ENCODE data around the gene GUCD1. TPM values are rescaled to one million over a fixed set of nuclear protein-coding genes. Genes with fewer than 3 reads are reported as not detected.
A peak's percentile ranks its signal among the peaks of the same experiment; 100 is the strongest.

GUCD1 gene
- total RNA-seq, 1 donor from 2014 or later = 193 TPM

DNA sequence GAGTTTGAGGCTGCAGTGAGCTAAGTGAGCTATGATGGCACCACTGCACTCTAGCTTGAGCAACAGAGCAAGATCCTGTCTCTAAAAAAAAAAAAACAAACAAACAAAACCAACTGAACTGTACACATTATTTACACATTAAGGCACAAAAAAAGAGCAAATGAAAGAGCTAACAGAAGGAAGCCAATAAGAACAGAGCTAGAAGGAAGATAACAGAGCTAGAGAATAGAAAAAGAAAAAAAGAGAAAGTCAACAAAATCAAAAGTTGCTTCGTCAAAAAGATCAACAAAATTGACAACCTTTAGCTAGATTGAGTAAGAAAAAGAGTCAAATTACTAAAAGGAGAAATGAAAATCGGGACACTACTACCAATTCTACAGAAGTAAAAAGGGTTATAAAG is 25.0 kb downstream of the GUCD1 start:
- DNase-seq (ENCODE audit: low read depth in 2 of 2) = no peak

DNA sequence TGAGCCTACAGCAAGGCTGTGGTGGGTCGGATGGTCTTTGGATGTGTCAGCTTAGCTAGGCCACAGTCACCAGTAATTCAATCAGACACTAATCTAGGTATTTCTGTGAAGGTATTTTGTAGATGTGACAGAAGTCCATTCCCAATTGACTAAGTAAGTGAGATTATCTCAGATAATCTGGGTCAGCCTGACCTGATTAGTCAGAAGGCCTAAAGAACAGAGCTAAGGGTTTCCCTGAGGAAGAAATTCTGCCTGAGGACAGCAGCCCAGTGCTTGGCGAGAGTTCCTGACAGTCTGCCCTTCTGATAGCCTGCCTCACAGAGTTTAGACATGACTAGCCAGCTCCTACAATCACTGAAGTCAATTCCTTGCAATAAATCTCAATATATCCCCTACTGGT is 28.7 kb downstream of the GUCD1 start:
- no peak for DNase-seq (ENCODE audit: low read depth in 2 of 2)

DNA sequence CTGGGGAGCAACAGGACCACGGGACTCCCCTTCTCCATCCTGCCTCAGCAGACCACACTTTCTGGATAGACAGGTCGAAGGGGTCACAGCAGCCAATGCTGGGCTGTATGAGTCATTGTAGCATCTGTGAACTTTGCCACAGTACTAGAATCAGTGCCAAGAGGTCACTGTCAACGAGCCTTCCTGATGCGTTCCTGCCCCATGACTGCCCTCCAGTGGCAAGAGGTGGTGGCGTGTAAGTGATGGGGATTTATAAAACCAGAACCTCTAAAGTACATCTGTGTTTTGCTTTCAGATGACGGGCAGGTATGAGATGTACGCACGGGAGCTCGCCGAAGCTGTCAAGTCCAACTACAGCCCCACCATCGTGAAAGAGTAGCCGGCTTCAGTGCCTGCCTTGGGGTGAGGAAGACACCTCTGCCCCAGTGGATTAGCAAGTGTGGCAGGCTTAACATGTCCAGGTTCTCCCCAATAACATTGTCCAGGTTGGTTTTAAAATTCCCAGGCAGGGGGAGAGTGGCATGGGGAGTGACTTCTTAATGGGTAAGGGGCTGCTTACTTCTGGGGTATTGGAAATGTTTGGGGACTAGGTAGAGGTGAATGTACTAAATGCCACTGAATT is 29.4 kb downstream of the GUCD1 start:
- DNase-seq (ENCODE audit: low read depth in 2 of 2) = peak; percentile 71 to 77

DNA sequence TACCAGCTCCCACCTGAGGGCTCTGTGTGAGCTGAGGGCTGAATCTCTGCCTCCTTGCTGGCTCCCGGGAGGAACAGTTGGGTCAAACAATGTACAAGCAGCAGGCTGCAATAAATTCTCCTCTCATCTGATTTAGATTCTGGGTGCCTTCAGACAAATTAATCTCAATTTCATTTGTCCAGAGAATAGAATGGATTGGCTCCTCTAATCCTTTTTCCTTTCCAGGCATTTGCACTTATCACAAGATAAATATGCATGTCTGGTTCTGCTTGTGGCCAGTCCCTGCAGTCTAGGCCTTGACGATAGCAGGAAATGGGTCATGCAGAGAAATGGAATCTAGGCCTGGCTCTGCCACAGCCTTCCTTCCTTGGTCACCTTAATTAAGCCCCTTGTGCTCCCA is 31.1 kb downstream of the GUCD1 start:
- DNase-seq (ENCODE audit: low read depth in 2 of 2) = peak in 1 of 2 donors; percentile 22

DNA sequence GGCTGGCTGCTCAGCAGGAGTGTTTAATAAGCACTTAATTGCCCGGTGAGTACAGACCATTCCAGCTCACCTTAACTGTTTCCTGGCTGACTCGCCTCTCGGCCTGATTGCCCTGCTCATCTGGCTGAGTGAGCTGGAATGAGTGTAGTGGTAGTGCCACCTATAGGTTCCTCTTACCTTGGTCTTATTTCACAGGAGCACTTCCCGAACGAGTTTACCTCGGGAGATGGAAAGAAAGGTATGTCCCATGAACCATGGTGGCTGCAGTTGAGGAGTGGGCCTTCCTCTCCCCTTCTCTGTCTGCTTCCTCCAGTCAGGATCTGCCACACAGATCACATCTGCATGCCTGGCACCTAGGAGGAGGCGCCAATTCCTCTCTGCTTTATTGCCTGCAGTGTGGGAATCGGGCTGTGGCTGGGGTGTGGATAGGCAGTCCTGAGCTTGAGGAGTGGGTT is 33.1 kb downstream of the GUCD1 start:
- peak; percentile 67 to 83 for DNase-seq (ENCODE audit: low read depth in 2 of 2)

DNA sequence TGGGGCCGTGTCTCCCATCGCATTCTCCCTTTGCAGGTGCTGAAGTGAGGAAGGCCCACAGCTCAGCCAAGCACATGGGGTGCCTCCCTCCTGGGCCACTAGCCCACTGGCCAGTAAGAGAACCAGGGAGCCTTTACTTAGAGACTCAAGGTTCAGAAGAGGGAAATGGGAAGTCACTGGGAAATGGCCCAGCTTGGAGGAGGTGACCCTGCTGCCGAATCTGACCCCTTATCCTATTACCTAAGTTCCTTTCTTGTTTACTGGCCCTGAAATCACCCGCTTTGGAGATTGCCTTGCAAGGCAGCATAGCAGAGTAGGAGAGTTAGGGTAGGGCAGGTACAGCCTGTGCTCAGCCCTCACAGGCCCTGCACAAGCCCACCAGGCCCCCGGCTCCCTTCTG is 35.4 kb downstream of the GUCD1 start:
- DNase-seq (ENCODE audit: low read depth in 2 of 2) = no peak

DNA sequence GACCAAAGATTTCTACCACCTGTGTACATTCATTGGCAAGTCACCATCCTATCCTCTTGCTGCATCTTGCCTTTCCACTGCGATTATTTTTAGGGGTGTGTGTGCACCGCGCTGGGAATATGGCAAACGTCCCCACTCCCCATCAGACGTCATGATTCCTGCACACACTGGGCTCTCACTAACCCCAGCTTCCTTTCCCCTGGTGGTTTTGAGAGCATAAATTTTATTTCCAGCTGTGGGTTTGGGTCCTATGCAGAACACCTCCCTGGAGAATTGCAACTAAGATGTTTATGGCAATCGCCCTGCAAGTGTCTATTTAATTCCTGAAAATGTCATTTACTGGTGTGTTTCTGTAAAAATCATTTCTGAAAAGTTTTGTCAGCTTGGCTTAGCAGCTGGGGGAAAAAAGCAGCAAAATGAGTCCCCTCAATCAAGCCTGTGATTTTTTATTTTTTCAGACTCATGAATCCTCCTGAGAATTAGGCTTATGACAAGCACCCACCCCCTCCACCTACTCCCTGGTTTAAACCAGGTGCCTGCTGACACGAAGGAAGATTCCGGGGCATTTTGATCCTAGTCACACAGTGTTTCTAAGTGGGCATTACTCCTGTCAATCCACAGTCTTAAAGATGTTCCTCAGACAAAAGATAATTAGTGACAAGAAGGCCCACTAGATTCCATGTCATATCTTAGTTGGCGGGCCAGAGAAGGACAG is 36.0 kb downstream of the GUCD1 start:
- no peak for DNase-seq (ENCODE audit: low read depth in 2 of 2)

DNA sequence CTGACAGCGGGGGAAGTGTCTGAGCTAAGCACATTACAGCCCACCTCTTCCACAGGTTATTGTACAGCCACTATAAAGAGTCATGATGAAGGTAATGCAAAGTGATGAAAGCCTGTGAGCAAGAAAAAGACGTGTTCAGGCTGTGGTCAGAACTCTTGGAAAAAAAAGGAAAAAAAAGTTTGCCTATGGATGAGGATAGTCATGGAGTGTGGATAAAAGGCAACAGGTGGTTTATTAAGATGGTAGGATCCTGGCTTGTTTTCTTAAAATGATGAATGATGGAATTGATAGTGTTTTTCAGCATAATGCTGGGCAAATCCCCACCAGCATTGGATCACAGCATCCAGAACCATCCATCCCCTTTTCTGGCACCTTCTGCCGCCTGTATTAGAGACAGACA is 36.7 kb downstream of the GUCD1 start:
- DNase-seq (ENCODE audit: low read depth in 2 of 2) = no peak

DNA sequence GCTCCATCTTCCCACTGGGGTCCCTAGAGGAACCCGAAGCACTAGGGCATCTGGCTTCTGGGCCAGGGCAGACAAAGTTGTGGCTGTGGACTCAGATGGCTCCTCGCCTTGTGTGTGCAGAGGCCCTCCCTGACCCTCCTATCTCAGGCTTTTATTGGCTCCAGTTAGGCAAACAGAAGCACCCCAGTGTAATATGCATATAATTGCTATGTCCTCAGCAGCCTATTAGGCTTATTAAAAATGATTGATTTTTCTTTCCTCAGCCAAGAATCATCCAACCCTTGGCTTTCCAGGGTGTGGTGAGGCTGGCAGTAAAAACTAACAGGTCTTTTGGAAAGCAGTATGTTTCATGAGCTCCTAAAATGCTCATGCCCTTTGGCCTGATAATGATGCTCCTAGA is 37.5 kb downstream of the GUCD1 start:
- no peak for DNase-seq (ENCODE audit: low read depth in 2 of 2)

DNA sequence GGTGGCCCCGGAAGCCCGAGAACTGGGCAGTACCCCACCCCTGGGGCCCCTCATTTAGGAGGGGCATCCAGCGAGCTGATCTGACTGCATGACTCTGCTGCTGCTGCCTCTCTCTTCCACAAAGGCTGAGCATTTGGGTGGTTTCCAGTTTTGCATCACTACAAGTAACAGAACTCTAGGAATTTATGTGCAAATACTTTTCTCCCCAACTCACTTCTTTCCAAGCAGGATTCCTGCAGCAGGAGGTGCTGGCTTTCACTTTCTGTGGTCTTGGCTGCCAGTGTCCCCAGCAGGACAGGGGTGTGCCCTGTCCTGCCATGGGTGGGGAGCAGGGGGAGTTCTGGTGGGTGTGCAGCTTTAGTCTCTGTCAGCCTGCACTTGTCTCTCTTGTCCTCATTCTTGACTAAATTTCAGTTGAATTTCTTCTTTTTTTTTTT is 38.6 kb downstream of the GUCD1 start:
- DNase-seq (ENCODE audit: low read depth in 2 of 2) = no peak

DNA sequence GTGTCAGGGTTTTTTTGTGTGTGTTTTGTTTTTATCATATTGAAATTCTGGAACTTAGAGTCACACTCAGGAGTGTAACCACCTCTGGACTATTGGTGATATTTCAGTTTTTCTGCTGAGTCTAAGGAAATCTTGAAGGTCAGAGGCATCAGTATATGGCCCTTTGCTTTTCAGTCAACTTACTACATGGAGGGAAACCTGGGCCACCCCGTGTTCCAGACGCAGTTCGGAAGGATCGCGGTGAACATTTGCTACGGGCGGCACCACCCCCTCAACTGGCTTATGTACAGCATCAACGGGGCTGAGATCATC is 40.0 kb downstream of the GUCD1 start:
- no peak for DNase-seq (ENCODE audit: low read depth in 2 of 2)

DNA sequence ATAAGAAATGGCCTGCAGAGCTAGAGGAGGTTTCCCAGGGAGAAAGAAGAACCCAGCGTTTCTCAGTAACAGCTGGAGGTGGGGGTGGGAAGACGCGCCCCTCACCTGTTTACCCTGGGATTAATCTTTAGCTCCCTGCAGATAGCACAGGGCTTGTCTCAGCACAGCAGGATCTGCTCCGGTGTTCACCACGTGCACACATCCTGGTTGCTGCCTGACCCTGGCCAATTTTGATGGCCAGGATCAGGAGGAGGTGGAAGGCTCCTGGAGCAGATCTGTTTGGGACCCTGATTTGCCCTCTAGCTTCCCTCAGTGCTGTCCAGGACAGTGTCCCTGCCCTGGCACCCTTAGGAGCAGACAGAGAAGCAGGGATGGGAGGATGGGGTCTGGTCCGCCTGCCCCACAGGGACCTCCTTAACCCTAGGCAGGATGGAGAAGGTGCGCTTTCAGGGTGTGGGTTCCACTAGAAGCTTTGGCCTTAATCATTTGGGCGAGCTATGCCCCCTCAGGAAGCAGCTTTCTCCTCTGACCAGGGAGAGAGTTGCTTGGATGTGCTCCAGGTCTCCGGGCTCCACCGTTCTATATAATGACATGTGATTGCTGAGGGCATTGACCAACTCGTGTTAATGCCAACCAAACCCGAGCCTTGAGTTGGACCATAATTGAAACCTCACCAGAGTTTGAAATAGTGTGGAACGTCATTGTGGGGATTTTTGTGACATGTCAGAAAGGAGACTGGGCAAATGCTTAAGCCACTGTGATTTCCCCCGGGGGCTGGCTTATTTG is 40.5 kb downstream of the GUCD1 start:
- DNase-seq (ENCODE audit: low read depth in 2 of 2) = no peak

DNA sequence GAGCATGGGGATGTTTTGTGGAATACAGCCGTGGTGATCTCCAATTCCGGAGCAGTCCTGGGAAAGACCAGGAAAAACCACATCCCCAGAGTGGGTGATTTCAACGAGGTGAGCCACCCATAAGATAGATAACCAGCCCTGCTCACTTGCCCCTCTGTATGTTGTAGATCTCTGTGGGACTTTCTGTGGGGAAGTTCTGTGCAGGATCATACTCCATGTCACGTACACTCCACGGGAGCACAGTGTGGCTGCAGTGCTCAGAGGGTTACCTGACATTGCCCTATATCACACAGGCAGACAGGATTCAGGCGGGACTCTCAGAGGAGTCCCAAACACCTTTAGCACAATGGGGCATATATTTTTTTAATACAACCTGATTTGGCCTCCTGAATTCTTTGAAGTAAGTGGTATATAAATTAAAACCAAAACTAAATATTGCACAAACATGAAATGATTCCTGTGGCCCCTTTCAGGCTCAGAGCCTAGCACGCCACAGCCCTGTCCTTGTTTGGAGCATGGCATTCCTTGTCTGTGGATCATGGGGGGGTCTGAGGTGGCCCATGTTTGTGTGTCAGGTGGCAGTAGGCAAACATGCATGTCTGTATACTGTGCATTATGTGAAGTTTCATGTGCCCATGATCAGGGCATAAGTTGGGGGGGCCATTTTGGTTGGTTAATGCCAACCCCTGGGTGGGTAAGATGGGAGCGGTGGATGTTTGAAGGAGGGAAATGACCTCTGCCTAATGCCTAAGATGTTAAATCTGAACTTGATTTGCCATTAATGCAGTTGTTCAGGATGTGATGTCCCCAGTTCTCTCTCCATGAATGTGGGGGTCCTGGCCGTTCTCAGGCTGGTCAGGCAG is 41.3 kb downstream of the GUCD1 start:
- no peak for DNase-seq (ENCODE audit: low read depth in 2 of 2)

DNA sequence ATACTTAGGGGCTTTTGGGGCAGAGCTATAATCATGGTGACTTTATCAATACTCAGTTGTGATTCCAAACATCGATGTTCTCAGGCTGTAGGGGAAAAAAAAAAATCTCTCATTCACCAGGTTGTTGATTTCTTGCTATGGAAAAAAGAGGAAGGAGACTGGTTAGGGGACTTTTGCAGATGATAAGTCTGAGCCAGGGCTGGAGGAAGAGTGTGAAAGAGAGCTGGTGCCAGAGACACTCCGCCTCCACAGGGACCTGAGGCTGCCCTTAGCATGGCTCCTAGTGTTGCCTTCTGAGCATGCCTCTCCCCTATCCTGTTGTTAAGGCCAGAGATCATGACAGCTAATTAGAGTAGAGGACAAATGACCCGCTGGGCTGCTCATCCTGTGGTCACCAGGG is 42.9 kb downstream of the GUCD1 start:
- no peak for DNase-seq (ENCODE audit: low read depth in 2 of 2)

DNA sequence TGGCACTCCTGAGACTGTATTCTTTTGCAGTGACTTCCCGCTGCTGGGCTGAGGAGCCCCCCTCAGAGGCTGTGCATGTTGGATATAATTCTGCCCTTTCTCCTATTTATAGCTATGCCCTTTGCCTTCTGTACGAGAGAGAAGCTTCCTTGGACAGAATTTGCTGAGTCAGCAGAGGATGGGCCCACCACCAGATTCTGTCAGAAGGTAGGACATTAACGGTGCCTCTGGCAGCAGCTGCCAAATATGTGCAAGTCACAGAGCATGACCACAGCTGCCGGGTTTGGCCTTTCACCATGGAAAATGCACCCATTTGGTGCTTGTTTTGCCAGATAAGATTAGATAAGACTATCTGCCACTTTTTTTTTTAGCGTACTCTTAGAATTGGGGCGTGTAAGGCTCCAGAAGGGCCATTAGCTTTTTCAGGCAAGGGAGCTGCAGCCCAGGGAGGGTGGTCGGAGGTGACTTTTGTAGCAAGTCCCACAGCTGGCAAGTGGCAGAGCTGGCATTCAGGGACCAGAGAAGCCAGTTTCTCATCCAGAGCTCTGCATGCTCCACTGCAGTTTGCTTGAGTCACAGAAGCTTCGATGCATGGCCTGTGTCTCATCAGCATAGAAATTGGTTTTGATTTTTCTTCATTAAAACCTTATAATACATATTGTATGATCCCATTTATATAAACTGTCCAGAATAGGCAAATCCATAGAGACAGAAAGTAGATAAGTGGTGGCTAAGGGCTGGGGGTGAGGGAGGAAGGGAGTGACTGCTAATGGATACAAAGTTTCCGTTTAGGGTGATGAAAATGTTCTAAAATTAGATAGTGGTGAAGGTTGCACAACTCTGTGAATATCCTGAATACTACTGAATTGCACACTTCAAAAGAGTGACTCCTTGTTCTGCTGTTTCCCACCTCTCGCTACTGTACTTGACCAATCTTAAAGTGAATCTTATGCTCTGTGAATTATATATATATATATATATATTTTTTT is 44.0 kb downstream of the GUCD1 start:
- peak; percentile 12 to 64 for DNase-seq (ENCODE audit: low read depth in 2 of 2)

DNA sequence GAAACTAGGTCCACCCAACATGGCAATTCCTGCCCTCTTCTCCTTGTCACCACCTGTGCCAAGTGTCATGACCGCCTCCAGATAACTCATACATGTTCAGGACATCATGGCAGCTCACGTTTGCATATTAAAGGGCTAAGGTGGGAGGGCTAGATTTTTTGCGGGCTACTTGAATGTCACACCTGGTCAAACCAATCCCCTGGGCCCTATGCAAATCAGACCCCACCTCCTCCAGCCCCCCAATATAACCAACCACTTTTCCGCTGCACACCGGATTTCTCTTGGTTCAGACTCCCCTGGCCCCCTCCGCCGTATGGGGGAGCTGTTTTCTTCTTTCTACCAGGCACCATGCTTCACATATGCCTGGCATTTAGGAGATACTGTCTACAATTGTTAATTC is 47.2 kb downstream of the GUCD1 start:
- DNase-seq (ENCODE audit: low read depth in 2 of 2) = no peak

DNA sequence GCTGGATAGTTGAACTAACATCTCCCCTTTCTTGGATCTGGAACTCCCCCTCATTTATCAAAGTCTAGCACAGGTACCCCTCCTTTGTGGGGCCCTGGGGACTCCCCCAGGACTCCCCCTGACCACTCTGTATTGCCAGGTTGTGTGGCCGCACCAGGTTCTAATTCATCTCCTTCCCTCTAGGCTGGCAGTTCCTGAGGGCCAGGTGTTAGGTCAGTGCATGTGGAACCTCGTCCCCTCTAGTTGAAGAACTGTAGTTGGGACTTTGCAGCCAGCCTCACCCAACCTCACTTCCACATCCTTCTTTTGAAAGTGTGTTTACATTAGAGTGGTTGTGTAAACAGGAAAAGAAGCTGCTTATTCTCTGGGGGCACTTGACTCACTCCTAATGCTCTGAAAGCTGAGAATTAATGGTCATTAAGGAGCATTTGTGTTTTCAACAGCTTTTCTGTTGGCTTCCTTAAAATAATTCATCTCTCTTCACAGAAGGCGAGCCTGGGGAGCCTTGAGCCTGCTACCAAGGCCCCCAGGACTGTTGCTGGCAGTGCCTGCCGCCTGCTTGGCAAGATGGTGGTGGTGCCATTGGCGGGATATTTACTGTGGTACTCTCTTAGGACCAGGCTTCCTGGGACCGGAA is 48.0 kb downstream of the GUCD1 start:
- DNase-seq (ENCODE audit: low read depth in 2 of 2) = peak in 1 of 2 donors; percentile 32

DNA sequence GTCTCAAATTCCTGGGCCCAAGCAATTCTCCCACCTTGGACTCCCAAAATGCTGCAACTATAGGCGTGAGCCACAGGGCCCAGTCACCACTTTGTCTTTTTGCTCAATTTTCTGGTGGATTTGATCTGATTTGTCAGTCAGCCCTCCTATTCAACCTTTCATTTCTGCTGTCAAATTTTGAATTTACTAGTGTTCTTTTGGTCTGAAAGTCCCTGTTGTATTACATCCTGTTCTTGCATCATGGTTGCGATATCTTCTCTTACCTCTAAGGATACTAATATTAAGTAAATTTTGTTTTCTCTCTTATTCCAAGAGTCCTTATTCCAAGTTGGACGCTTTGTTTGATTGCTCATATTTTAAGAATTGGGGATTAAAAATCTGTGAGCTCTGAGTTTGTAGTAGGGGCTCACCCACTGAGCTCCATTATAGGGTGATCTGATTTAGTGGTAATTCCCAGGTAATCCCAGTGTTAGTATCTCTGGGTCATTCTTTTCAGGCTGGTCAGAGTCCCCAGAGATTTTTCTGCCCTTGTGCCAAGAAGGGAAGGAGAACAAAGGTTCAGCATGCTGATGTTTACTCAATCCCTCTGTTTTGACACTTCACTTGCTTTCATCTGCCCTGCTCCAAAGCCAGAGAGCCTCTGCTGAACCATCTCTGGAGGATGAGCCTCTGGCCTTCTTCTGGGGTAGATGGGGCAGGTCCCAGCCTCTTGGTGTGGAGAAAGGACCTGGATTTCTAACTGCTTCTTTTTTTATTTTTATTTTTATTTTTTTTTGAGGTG is 49.8 kb downstream of the GUCD1 start:
- DNase-seq (ENCODE audit: low read depth in 2 of 2) = no peak

DNA sequence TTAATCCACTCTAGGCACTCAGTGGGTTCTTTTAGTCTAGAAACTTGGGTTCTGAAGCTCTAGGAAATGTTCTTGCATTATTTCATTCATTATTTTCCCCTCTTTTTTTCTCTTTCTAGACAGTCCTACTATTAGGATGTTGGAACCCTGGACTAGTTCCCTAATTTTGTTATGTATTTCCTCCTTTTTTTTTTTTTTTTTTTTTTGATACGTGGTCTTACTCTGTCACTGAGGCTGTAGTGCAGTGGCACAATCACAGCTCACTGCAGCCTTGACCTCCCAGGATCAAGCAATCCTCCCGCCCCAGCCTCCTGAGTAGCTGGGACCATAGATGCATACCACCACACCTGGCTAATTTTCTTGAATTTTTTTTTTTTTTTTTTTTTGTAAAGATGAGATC is 50.4 kb downstream of the GUCD1 start:
- DNase-seq (ENCODE audit: low read depth in 2 of 2) = no peak
